ENCODE measurements around the gene EFCAB6.

DNA sequence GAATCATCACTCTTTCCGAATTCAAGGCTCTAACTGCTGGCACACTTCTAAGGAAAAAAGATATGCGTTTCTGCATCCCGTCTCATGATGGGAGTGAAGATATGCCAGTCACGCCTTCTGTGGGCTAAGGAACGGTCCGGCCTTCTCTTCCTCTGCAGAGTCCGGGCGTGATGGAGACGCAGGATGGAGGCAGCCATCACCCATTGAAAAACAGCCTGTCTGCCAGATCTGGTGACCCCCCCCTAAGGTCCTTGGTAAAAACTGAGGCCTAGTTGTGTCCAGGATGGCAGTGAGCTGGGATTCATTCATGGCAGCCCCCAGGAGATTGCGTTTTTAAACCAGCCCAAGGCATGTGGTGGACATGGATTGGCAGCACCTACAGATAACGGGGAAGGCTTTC is 6.9 kb upstream of the EFCAB6 start:
- TF ChIP-seq, protein P1, sequence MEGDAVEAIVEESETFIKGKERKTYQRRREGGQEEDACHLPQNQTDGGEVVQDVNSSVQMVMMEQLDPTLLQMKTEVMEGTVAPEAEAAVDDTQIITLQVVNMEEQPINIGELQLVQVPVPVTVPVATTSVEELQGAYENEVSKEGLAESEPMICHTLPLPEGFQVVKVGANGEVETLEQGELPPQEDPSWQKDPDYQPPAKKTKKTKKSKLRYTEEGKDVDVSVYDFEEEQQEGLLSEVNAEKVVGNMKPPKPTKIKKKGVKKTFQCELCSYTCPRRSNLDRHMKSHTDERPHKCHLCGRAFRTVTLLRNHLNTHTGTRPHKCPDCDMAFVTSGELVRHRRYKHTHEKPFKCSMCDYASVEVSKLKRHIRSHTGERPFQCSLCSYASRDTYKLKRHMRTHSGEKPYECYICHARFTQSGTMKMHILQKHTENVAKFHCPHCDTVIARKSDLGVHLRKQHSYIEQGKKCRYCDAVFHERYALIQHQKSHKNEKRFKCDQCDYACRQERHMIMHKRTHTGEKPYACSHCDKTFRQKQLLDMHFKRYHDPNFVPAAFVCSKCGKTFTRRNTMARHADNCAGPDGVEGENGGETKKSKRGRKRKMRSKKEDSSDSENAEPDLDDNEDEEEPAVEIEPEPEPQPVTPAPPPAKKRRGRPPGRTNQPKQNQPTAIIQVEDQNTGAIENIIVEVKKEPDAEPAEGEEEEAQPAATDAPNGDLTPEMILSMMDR (IDR thresholded peaks at IDR 0.05): no peak
- no peak for TF ChIP-seq ZFX (IDR thresholded peaks at IDR 0.05; ENCODE audit: borderline replicate concordance)
